Skeletal muscle cell (primary cell): Measurements from ENCODE around the gene MMD.

ENCODE experiments used
- DNase-seq: peaks from one replicate; pipeline ENCODE4 v3.0.0-alpha.2; 2010; ENCODE audit warnings: low read depth
- H3K4me3 ChIP-seq: 2 replicates; pipeline ENCODE4 v1.5.1; 2011; ENCODE audit warnings: low read depth, mild to moderate bottlenecking, control low read depth, low read length, moderate library complexity

Gene MMD

DNA sequence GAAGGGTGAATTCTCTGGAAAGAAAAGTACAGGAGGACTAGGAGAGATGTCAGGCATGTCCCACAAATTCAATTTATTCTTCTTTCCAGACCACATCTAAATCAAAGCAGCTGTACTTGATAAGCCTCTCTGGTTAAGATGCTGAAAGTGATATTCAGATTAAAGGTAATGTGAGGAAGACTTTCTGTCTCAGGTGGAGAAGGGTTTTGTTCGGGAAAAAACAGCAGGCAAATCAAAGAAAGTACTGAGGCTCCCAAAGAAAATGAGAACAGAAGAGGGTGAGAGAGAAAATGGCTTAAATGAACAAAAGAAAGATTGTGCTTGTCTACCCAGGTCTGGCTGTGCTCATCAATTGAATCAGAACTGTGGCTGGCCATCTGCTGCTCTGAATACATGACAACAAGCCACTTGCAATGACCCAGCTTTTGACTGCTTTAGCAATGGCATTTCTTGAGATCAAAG lies 55.6 kb downstream of the MMD start:
- no peak for DNase-seq
- H3K4me3 ChIP-seq, result no peak overlapping the region

DNA sequence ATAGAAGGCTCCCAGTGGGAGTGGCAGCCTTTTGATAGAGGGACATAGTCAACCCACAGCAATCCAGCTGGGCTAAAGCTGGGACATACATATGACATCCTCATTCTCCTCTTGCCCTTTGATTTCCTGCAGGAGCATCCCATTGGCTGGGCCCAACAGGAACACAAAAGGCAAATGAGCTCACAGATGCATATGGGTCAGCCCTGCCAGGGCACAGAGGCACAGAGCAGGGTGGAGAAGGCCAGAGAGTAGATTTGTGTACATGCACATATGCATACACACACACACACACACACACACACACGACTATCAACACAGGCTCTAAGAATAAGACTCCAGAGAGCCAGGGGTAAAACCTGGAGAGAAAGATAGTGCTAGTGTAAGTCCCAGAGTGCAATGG lies 58.6 kb downstream of the MMD start:
- H3K4me3 ChIP-seq, result no peak overlapping the region
- DNase-seq, result no peak

DNA sequence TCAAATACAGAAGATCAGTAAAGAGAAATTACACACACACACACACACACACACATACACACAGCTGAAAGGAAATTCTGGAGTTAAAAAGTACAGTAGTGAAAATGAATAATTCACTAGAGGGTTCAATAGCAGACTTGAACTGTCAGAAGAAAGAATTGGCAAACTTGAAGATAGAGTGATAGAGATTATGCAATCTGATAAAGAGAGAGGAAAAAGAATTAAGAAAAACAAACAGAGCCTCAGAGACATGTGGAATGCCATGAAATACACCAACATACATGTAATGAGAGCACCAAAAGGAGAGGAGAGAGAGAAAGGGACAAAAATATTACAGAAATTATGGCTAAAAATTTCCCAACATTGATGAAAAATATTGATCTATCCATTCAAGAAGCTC lies 60.7 kb downstream of the MMD start:
- no peak overlapping the region for H3K4me3 ChIP-seq
- no peak for DNase-seq

DNA sequence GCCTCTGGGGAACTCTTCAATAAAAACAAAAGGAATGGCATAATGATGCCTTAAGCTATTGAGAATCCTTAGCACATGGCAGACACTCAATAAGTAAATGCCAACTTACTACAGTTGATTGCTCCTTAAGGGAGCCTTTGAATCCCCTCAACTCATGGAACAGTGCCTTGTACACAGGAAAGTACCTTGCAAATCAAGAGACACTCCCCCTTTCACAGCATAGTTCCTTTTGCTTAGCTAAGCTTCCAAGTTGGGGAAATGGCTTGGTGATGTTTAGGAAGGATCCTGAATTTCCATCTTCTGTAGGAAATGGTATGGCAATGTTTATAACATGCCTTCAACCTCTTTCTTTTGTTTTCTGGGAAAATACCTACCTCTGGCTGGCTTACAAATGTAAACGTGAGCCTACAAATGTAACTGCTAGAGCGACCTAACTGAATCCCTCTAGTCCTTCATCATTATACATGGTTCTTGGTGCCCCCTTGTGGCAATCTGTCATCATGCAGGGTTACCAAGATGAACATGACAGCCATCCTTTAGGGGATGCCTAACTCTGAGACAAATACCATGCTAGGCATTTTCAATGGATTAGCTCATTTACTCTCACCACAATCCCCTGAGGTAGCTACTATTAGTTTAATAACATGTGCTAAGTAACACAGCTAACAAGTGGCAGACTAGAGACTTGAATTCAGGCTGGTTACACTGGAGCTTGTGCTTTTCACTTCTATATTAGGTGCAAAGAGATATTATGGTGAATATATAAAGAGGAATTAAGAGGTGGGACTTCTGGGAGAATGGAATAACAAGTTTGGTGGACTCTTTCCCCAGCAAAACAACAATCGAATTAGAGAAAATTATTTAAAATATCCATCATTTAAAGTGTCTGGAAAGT lies 65.0 kb downstream of the MMD start:
- H3K4me3 ChIP-seq, result no peak overlapping the region
- no peak for DNase-seq

DNA sequence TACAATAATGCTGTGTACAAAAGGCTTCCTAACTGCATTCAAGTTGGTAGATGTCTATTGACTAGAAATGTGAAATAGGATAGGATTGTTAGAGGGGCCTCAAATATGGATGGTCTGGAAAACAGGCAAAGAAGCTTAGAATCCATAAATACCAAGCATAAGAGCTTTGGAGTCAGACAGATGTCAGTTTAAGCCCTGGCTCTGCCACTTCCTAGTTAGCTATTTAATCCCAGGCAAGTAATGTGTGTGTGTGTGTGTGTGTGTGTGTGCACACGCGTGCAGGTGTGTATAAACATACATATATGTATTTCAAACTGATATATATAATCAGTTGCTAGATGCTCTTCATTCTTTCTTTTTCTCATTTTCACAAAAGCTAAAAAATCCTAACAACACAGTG lies 66.7 kb downstream of the MMD start:
- no peak overlapping the region for H3K4me3 ChIP-seq
- no peak for DNase-seq

DNA sequence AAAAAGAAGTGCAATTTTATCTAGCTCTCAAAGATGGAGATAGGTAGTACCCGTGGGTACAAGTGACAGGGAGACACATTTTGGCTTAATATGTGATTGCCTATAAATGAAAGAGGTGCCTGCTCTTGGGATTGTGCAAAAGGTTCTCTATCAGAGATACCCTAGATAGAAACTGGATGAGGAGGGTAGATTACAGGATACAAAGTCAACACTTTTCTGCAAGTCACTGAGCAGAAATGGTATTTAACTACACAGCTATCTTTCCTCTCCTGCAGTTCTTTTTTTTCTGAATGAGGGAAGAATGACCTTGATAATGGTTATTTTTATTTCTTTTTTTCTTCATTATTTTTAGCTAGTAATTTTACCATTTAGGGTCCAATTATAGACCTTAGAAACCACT lies 67.6 kb downstream of the MMD start:
- no peak for DNase-seq

DNA sequence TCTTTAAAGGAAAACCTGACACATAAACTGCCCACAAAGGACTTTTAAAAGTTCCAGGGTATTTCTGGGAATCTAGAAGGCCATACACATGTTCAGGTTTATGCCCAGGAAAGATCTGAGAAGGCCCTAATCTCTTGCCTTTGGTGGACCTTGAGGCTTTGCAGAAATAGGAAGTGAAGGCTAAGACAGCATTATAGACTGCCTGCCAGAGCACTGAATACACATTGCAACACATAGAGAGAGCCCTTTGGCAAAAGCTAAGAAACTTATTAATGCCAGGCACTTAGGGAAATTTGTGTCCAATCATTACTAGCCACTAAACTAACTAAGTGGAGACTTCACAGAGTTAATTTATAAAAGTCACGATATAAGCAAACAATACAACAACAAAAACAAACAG lies 70.4 kb downstream of the MMD start:
- DNase-seq, result no peak
- H3K4me3 ChIP-seq, result no peak overlapping the region

More for the DNA sequence above, 67.6 kb downstream of the MMD start:
- no peak overlapping the region for H3K4me3 ChIP-seq

DNA sequence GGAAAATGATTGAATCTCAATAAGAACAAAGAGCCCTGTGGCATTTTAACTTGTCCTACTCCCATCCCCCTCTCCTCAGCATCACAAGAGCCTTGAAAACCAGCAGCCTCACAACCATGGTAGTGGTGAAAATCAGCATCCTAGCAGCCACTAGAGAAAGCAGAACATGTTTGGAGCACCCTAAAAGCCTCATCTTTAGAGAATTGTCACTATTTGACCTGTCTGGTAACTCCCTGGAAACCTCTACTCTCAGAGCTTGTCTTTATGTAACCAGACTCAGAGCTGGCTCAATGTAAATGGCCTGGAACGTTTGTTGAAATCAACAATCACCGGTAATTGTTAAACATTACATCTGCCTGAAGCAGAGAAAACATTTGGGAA lies 70.8 kb downstream of the MMD start:
- no peak overlapping the region for H3K4me3 ChIP-seq
- DNase-seq, result no peak

DNA sequence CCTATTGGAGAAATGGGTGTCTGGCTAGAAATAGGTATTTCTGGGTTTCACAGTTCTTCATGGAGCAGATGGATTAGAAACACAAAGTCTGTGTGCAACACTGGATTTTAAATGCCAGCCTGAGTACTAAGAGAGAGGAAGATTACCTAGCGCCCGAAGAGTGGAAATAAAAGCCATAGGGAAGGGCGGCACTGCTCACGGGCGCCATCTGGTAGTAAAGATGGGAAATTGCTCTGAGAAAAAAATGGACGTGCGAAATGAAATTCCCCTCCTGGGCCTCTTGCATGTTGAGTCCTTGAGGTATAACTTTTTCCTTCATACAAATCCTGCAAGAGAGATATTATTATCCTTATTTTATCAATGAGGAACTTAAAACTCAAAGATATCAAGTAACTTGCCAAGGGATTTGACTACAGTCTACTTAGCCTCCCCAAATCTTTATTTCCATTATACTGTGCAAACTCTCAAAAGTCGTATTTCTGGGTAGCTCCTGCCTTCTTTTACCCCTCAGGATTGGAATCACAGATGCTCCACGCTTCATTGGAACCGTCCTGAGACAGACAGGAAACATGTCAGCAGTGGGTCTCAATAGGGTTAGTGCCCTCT lies 72.8 kb downstream of the MMD start:
- DNase-seq, result no peak
- H3K4me3 ChIP-seq, result no peak overlapping the region

DNA sequence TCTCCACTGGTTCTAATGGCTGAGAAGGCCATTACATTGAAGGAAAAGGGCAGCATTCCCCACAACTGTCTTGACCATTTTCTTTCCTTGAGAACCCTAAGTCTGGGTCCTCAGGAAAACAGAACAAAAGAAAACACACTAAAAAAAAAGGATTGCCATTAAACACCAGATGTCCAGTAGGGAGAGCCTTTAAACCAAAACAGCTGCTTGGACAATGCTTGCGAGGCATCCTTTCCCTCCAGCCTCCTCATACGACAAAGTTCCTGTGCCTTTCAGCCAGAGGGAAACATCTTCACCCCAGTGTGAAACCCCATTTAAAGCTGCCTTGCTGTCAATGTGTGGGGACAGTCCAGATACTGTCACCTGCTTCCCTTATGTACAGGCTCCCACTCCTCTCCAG lies 74.3 kb downstream of the MMD start:
- DNase-seq, result no peak
- no peak overlapping the region for H3K4me3 ChIP-seq

DNA sequence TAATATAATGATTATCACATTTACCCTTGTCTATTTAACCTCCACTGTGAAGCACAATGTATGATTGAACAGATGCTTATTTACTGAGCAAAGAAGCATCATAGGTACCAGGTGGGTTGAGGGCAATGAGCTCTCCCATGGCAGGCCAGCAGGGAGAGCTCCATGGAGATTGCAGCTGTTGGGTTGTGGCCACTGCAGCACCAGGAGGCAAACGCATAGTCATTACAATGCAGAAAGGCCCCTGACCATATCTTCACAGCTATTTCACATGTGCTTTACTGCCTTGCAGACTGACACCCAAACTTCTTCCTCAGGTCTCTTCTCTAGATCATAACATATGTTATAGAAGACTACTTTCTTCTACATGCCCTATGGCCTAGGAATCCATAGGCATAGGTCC lies 75.0 kb downstream of the MMD start:
- no peak overlapping the region for H3K4me3 ChIP-seq
- DNase-seq, result no peak

DNA sequence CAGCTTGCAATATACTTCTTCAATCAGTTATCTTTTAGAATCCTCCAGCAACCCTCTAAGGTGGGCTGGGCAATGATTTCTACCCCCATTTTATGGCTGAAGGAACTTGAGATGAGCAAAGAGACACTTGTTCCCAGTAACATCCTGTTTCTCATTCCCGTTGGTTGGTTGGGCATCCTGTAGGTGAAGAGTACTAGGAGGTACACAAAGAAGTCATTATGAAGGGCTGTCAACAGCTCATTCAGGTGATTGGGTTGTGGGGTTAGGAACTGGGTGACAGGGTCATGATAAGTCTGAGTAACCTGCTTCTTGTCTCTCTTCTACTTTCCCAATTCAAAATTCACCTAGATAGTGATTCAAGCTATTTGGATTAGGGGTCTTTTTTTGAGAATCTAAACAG lies 76.5 kb downstream of the MMD start:
- H3K4me3 ChIP-seq, result no peak overlapping the region
- DNase-seq, result no peak

DNA sequence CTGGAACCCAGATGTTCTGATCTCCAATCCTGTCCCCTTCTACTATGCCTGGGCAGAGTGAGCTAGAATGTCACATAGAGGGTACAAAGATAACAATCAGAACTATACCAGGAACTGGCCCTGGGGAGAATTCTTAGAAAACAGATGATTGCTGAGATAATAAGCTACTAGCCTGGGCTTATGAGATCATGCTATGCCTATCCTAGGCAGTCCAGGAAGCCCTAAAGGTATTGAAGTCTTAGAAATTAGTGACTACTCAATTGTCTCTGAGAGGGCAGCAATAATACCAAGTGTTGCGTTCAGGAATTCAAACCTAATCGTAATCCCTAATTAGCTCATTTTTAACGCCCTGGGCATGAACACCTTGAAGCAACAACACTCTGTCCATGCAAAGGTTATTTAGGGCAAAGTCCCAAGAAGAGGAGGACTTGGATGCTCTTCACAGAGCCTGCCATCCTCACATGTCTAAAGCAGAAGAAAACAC lies 77.1 kb downstream of the MMD start:
- no peak overlapping the region for H3K4me3 ChIP-seq
- DNase-seq, result no peak

DNA sequence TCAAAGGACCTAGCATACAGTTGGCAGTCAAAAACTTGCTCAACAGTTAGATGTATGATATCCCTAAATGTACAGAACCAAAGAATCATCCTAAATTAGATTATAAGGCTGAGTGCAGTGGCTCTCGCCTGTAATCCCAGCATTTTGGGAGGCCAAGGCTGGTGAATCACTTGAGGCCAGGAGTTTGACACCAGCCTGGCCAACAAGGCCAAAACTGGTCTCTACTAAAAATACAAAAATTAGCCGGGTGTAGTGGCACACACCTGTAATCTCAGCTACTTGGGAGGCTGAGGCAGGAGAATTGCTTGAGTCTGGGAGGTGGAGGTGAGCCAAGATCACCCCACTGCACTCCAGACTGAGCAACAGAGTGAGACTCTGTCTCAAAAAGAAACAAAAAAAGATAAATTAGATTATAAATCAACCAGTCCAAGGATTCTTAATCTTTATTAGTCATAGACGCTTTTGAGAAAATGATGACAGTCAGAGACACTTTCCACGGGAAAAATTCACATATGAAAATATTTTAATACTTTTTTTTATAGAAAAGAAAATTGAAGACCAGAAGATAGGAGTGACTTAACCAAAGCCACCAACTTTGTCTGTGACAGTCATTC lies 77.6 kb downstream of the MMD start:
- H3K4me3 ChIP-seq, result no peak overlapping the region
- no peak for DNase-seq

DNA sequence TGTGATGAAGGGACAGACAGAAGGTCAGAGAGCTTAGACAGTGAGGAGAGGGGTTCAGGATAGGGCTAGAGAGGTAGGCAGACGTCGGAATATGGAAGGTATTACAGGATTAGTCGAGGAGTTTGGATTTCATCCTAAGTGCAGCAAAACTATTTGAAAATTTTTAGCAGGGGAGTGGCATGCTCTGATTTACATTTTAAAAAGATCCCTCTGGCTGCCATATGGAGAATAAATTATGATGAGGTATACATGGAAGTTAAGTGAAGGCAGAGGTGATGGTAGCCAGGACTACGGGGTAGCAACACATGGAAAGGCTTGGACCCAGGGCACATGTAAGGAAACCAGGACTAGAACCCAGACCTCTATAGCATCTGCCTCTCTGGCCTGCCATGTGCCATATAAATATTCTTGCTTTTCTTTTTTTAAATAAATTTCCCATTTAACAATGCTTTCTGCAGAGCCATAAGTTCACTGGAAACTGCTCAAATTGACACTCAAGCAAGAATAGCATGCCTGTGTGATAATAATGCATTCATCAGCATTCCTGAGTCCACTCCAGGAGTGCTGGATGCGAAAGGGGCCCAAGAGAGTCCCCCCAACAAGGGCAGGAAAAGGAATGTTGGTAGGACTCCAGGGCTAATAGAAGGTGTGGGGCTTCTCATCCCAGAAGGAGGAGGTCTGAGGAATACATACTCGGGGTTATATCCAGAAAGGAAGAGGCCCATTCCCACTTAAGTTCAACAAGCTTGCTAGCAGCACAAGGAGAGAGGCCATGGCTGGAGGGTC lies 78.6 kb downstream of the MMD start:
- DNase-seq, result no peak
- no peak overlapping the region for H3K4me3 ChIP-seq
